Erythroblast (primary cell): Measurements from ENCODE around the gene CLMN.

Experiments used
- GATA1 ChIP-seq: IDR thresholded peaks from 2 replicates; pipeline ENCODE4 v1.6.1; 2011; ENCODE audit warnings: low read depth, mild to moderate bottlenecking, control low read depth, low read length, moderate library complexity
- POLR2A ChIP-seq: IDR thresholded peaks from 2 replicates; pipeline ENCODE4 v1.6.1; 2011; ENCODE audit warnings: mild to moderate bottlenecking, low read length

DNA sequence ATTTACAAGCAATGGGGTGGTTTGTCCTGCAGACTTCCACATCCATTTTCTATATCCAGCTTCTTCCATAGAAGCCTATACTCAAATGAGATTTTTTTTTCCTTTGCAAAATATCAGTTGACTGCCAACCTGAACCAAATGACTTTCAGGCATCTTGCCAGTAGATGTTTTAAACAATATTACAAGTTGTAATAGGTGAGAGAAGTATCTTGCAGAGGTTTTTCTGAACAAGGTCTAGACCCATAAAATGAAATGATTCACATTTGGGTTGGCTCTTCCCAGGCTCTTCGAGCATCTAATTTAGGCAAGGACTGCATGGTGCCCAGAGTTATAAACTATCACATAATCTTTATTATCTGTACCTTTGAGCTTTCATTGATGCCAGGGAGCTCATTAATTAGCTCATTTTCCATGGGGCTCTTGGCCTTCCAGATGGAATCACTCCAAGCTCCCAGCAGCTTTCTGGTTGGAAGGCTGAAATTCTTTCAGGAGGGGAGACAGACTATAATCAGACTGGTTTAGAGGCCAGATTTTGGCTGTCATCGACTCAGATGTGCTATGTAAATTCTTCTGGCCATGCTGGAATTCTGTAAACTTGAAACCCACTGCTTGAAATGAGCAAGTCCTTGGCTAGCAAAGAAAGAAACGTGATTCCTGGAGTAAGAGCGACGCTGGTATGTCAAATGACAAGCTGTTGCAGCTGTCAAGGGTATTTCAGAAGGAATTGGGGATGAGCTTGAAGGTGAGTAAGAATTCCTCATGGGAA lies 130.2 kb downstream of the CLMN start:
- TF ChIP-seq POLR2A (no peak), GATA1 (no peak)
